ENCODE measurements around the gene NYAP2.

Gene NYAP2

GRCh38 chr2:225558399-225559071, 159.0 kb downstream of the NYAP2 start:
- TF ChIP-seq JUND (IDR thresholded peaks at IDR 0.05; ENCODE audit: low read depth) = no peak
- no peak for DNase-seq (ENCODE audit: low read depth in 1 of 2, low spot score in 1 of 2)
- in situ Hi-C loops (cut with HindIII; ENCODE audit: low pct_unique_long_range_greater_than_20kb, low sequenced_read_pairs) = no loop called here

- in situ Hi-C loops (cut with HindIII; ENCODE audit: low pct_unique_long_range_greater_than_20kb, low sequenced_read_pairs) = no loop called here
- no peak for DNase-seq (ENCODE audit: low read depth in 1 of 2, low spot score in 1 of 2)
- no peak for TF ChIP-seq JUND (IDR thresholded peaks at IDR 0.05; ENCODE audit: low read depth)
Measured at GRCh38 chr2:225559072-225559415, 159.5 kb downstream of the NYAP2 start.

GRCh38 chr2:225566798-225567197, 167.3 kb downstream of the NYAP2 start:
- in situ Hi-C loops (cut with HindIII; ENCODE audit: low pct_unique_long_range_greater_than_20kb, low sequenced_read_pairs) = no loop called here
- TF ChIP-seq JUND (IDR thresholded peaks at IDR 0.05; ENCODE audit: low read depth) = no peak
- DNase-seq (ENCODE audit: low read depth in 1 of 2, low spot score in 1 of 2) = no peak

- TF ChIP-seq JUND (IDR thresholded peaks at IDR 0.05; ENCODE audit: low read depth) = no peak
- in situ Hi-C loops (cut with HindIII; ENCODE audit: low pct_unique_long_range_greater_than_20kb, low sequenced_read_pairs) = no loop called here
- DNase-seq (ENCODE audit: low read depth in 1 of 2, low spot score in 1 of 2) = no peak
Measured at GRCh38 chr2:225569995-225570394, 170.5 kb downstream of the NYAP2 start.

GRCh38 chr2:225573603-225574002, 174.1 kb downstream of the NYAP2 start:
- no peak for DNase-seq (ENCODE audit: low read depth in 1 of 2, low spot score in 1 of 2)
- TF ChIP-seq JUND (IDR thresholded peaks at IDR 0.05; ENCODE audit: low read depth) = no peak
- in situ Hi-C loops (cut with HindIII; ENCODE audit: low pct_unique_long_range_greater_than_20kb, low sequenced_read_pairs) = no loop called here

- in situ Hi-C loops (cut with HindIII; ENCODE audit: low pct_unique_long_range_greater_than_20kb, low sequenced_read_pairs) = no loop called here
- DNase-seq (ENCODE audit: low read depth in 1 of 2, low spot score in 1 of 2) = no peak
- no peak for TF ChIP-seq JUND (IDR thresholded peaks at IDR 0.05; ENCODE audit: low read depth)
Measured at GRCh38 chr2:225574582-225575138, 175.2 kb downstream of the NYAP2 start.

GRCh38 chr2:225581135-225581534, 181.6 kb downstream of the NYAP2 start:
- no peak for TF ChIP-seq JUND (IDR thresholded peaks at IDR 0.05; ENCODE audit: low read depth)
- no peak for DNase-seq (ENCODE audit: low read depth in 1 of 2, low spot score in 1 of 2)
- in situ Hi-C loops (cut with HindIII; ENCODE audit: low pct_unique_long_range_greater_than_20kb, low sequenced_read_pairs) = no loop called here

- no peak for DNase-seq (ENCODE audit: low read depth in 1 of 2, low spot score in 1 of 2)
- no peak for TF ChIP-seq JUND (IDR thresholded peaks at IDR 0.05; ENCODE audit: low read depth)
- in situ Hi-C loops (cut with HindIII; ENCODE audit: low pct_unique_long_range_greater_than_20kb, low sequenced_read_pairs) = no loop called here
Measured at GRCh38 chr2:225581906-225582305, 182.4 kb downstream of the NYAP2 start.

GRCh38 chr2:225582355-225583116, 183.0 kb downstream of the NYAP2 start:
- no peak for DNase-seq (ENCODE audit: low read depth in 1 of 2, low spot score in 1 of 2)
- in situ Hi-C loops (cut with HindIII; ENCODE audit: low pct_unique_long_range_greater_than_20kb, low sequenced_read_pairs) = no loop called here
- no peak for TF ChIP-seq JUND (IDR thresholded peaks at IDR 0.05; ENCODE audit: low read depth)

- TF ChIP-seq JUND (IDR thresholded peaks at IDR 0.05; ENCODE audit: low read depth) = no peak
- DNase-seq (ENCODE audit: low read depth in 1 of 2, low spot score in 1 of 2) = no peak
- in situ Hi-C loops (cut with HindIII; ENCODE audit: low pct_unique_long_range_greater_than_20kb, low sequenced_read_pairs) = no loop called here
Measured at GRCh38 chr2:225584796-225585195, 185.3 kb downstream of the NYAP2 start.

GRCh38 chr2:225590932-225591331, 191.4 kb downstream of the NYAP2 start:
- in situ Hi-C loops (cut with HindIII; ENCODE audit: low pct_unique_long_range_greater_than_20kb, low sequenced_read_pairs) = no loop called here
- no peak for TF ChIP-seq JUND (IDR thresholded peaks at IDR 0.05; ENCODE audit: low read depth)
- no peak for DNase-seq (ENCODE audit: low read depth in 1 of 2, low spot score in 1 of 2)

GRCh38 chr2:225597911-225598310, 198.4 kb downstream of the NYAP2 start:
- in situ Hi-C loops (cut with HindIII; ENCODE audit: low pct_unique_long_range_greater_than_20kb, low sequenced_read_pairs) = no loop called here
- DNase-seq (ENCODE audit: low read depth in 1 of 2, low spot score in 1 of 2) = no peak
- no peak for TF ChIP-seq JUND (IDR thresholded peaks at IDR 0.05; ENCODE audit: low read depth)

GRCh38 chr2:225598426-225598825, 198.9 kb downstream of the NYAP2 start:
- in situ Hi-C loops (cut with HindIII; ENCODE audit: low pct_unique_long_range_greater_than_20kb, low sequenced_read_pairs) = no loop called here
- TF ChIP-seq JUND (IDR thresholded peaks at IDR 0.05; ENCODE audit: low read depth) = no peak
- no peak for DNase-seq (ENCODE audit: low read depth in 1 of 2, low spot score in 1 of 2)

All from T47D (cell line).